Left cardiac atrium (tissue), 4 donors: Measurements from ENCODE around the gene S100A1. TPM values are rescaled to one million over a fixed set of nuclear protein-coding genes. Genes with fewer than 3 reads are reported as not detected.
A peak's percentile ranks its signal among the peaks of the same experiment; 100 is the strongest.
"Not testable (repeated sequence)": the region's sequence is repeated elsewhere in the genome, so short reads cannot be mapped to it uniquely, and the experiment has no call there.

ENCODE experiments used
- ATAC-seq, 2 donors: fragments of 200-7000 bp; cut with Tn5 transposase; one replicate each; pipeline ENCODE4 v1.9.1; 2020; ENCODE audit warnings: mild to moderate bottlenecking in 2 of 2, moderate library complexity in 2 of 2
- DNase-seq: peaks from one replicate; pipeline ENCODE4 v3.0.0-alpha.2; 2020
- intact Hi-C, 2 donors: fragments of 100-400 bp; cut with DNase I; formaldehyde crosslinking; loops; one replicate each; pipeline versions ENCODE4 v1.14.1 to v1.15.1; 2022 to 2023
- long read RNA-seq: library from polyadenylated mRNA; unstranded; transcript quantifications from one replicate; pipeline ENCODE4 v2.0.0, GENCODE V29; 2021
- total RNA-seq, 2 donors: library from RNA; stranded (reverse); fragmentation: NEBNext Ultra II Directional; extraction: Animal tissue kit (Norgen Biotek cat#: 25700); gene quantifications; one replicate each; pipeline ENCODE4 v1.2.1, GENCODE V29; 2021
- donor health status: DM: no; HTN: yes; CAD: no.
- donor health status: DM: no; HTN: yes; CAD: no; lungs with severe emphysema.
- donor health status: DM: yes; HTN: yes; CAD: no.
- donor health status: Dilated cardiomyopathy.

S100A1 gene
- total RNA-seq, result 1,000 to 10,000 TPM; 1,254 to 1,508 TPM
- long read RNA-seq, partial matches to known transcripts, result 2 of 4 reads
- long read RNA-seq, other reads (novel, unspliced or antisense), result 0 of 4 reads

GRCh38 chr1:153627715-153628626 lies at the start of gene S100A1:
Gene S100A1 (plus strand): TSS chr1:153628434. CDS start chr1:153630522, 2,088 bp downstream.
- DNase-seq, result peak; percentile 68
- intact Hi-C loops, result no loop called here
- ATAC-seq, result peak; percentile 29 to 44

GRCh38 chr1:153578490-153578889 lies 49.7 kb upstream of the S100A1 start:
- intact Hi-C loops, result loop anchor here in 1 of 2 donors (10.0 kb wide), 1 partner anchor 86 kb away; no protein-coding TSS in a partner anchor
- no peak for DNase-seq
- no peak for ATAC-seq

GRCh38 chr1:153578936-153579335 lies 49.3 kb upstream of the S100A1 start:
- intact Hi-C loops, result loop anchor here in 1 of 2 donors (10.0 kb wide), 1 partner anchor 86 kb away; no protein-coding TSS in a partner anchor
- ATAC-seq (no peak), DNase-seq (no peak)

GRCh38 chr1:153582836-153583235 lies 45.4 kb upstream of the S100A1 start:
- intact Hi-C loops, ATAC-seq, DNase-seq: not testable (repeated sequence)

- ATAC-seq, intact Hi-C loops, DNase-seq: not testable (repeated sequence)
Measured at GRCh38 chr1:153583514-153583913, 44.7 kb upstream of the S100A1 start.

- intact Hi-C loops, result no loop called here
- ATAC-seq, result no peak
- DNase-seq, result no peak
Measured at GRCh38 chr1:153583976-153584375, 44.3 kb upstream of the S100A1 start.

GRCh38 chr1:153585006-153585405 lies 43.2 kb upstream of the S100A1 start:
- no peak for ATAC-seq
- intact Hi-C loops, result no loop called here
- no peak for DNase-seq

- intact Hi-C loops, result no loop called here
- ATAC-seq, result no peak
Measured at GRCh38 chr1:153586347-153586746, 41.9 kb upstream of the S100A1 start.

GRCh38 chr1:153587314-153587713 lies 40.9 kb upstream of the S100A1 start:
- intact Hi-C loops, result no loop called here
- no peak for DNase-seq
- peak in 1 of 2 donors; percentile 81 for ATAC-seq

More at GRCh38 chr1:153586347-153586746, 41.9 kb upstream of the S100A1 start:
- no peak for DNase-seq

- ATAC-seq, intact Hi-C loops, DNase-seq: not testable (repeated sequence)
Measured at GRCh38 chr1:153588033-153588432, 40.2 kb upstream of the S100A1 start.

- no peak for ATAC-seq
Measured at GRCh38 chr1:153588482-153588881, 39.8 kb upstream of the S100A1 start.

GRCh38 chr1:153592748-153593147 lies 35.5 kb upstream of the S100A1 start:
- ATAC-seq (no peak), DNase-seq (no peak)
- intact Hi-C loops, result no loop called here

More at GRCh38 chr1:153588482-153588881, 39.8 kb upstream of the S100A1 start:
- no peak for DNase-seq
- intact Hi-C loops, result no loop called here

- intact Hi-C loops, result no loop called here
- ATAC-seq (no peak), DNase-seq (no peak)
Measured at GRCh38 chr1:153597206-153597605, 31.0 kb upstream of the S100A1 start.

- DNase-seq, result no peak
- ATAC-seq, result peak; percentile 50 to 73
- intact Hi-C loops, result no loop called here
Measured at GRCh38 chr1:153598309-153599172, 29.7 kb upstream of the S100A1 start.

- DNase-seq (no peak), ATAC-seq (no peak)
- intact Hi-C loops, result no loop called here
Measured at GRCh38 chr1:153599847-153600246, 28.4 kb upstream of the S100A1 start.

GRCh38 chr1:153602749-153603148 lies 25.5 kb upstream of the S100A1 start:
- ATAC-seq, result no peak
- DNase-seq, result no peak
- intact Hi-C loops, result no loop called here

- DNase-seq (no peak), ATAC-seq (no peak)
- intact Hi-C loops, result no loop called here
Measured at GRCh38 chr1:153606194-153606593, 22.0 kb upstream of the S100A1 start.

GRCh38 chr1:153607381-153607780 lies 20.9 kb upstream of the S100A1 start:
- intact Hi-C loops, result no loop called here
- DNase-seq (no peak), ATAC-seq (no peak)

GRCh38 chr1:153608089-153608682 lies 20.0 kb upstream of the S100A1 start:
- ATAC-seq, result no peak
- no peak for DNase-seq
- intact Hi-C loops, result no loop called here
